AG09319 (cell line): Measurements from ENCODE around the gene ZNF655.

Experiments
- DNase-seq: peaks from one replicate; pipeline ENCODE4 v3.0.0-alpha.2; 2010; ENCODE audit warnings: low read depth; ENCODE audit errors: extremely low read depth
- TF ChIP-seq, protein P1 (sequence below): IDR thresholded peaks from 2 replicates; pipeline ENCODE4 v1.5.1; 2011; ENCODE audit warnings: low read depth, mild to moderate bottlenecking, inconsistent platforms, low read length, moderate library complexity

Gene ZNF655

DNA sequence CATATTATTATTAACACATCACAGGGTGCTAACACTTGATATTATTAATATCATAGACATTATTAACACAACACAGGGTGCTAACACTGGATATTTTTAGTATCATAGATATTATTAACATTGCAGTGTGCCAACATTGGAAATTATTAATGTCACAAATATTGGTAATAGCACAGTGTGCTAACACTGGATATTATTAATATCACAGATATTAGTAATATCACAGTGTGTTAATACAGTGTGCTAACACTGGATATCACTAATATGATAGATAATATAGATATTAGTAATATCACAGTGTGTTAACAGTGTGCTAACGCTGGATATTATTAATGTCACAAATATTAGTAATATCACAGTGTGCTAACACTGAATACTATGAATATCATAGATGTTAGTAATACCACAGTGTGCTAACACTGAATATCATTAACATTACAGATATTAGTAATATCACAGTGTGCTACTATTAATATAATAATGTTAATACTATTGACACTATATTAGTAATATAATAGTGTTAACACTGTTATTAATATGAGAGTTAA lies 38.0 kb downstream of the ZNF655 start:
- no peak for DNase-seq
- TF ChIP-seq, protein P1, sequence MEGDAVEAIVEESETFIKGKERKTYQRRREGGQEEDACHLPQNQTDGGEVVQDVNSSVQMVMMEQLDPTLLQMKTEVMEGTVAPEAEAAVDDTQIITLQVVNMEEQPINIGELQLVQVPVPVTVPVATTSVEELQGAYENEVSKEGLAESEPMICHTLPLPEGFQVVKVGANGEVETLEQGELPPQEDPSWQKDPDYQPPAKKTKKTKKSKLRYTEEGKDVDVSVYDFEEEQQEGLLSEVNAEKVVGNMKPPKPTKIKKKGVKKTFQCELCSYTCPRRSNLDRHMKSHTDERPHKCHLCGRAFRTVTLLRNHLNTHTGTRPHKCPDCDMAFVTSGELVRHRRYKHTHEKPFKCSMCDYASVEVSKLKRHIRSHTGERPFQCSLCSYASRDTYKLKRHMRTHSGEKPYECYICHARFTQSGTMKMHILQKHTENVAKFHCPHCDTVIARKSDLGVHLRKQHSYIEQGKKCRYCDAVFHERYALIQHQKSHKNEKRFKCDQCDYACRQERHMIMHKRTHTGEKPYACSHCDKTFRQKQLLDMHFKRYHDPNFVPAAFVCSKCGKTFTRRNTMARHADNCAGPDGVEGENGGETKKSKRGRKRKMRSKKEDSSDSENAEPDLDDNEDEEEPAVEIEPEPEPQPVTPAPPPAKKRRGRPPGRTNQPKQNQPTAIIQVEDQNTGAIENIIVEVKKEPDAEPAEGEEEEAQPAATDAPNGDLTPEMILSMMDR, result no peak

DNA sequence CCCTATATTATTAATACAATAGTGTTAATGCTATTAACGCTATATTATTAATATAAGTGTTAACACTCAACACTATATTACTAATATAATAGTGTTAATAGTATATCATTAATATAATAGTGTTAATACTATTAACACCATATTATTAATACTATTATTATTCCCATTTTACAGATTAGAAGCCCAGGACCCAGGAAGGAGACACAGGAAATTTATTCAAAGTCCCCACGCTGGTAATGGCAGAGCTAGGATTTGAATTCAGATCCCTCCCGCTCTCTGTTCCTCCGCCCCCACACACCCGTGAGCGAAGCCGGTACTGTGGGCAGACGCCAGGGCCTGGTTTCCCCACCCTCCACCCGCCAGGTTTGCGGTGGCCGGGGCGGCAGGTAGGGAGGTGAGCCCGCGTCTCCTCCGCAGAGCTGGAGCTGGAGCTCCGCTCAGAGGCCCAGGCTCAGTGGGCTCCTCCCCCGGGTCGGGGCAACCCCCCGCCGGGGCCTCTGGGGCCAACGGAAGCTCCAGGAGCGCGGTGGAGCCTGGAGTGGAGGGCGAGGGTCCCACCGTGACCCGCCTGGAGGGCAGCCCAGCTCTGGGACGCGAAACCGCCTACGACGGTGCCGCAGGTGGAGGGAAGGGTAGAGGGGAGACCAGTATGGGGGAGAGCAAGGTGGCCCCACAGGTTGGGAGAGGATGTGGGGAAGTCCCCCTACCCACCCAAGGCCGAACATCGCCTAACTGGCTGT lies 39.5 kb downstream of the ZNF655 start, which contains the start of gene TMEM225B:
Gene TMEM225B, plus strand, starts transcription at position 506 of the 740 bp plus-strand sequence. CDS start 6,122 bp downstream, outside the sequence.
- DNase-seq, result no peak

DNA sequence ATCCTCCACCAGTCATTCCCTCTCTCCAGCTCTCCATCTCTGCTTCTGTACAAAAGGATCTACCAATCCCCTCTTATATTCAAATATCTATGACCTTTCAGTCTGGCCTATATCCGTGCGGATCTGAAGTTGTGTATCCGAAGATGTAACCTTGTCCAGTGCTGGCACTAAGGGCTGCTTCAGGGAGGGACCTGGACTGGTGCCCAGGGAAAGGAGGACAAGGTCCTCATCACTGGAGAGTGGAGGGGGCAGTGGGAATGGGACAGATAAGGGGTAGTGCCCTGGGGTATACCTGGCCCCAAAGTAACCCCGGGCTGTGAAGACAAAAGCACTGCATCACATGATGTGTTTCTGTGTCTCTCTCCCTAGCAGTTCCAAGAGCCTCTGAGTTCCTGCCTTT lies 41.4 kb downstream of the ZNF655 start:
- TF ChIP-seq, protein P1, result no peak
- DNase-seq, result no peak

More for the DNA sequence above, 39.5 kb downstream of the ZNF655 start, which contains the start of gene TMEM225B:
- TF ChIP-seq, protein P1, result no peak

DNA sequence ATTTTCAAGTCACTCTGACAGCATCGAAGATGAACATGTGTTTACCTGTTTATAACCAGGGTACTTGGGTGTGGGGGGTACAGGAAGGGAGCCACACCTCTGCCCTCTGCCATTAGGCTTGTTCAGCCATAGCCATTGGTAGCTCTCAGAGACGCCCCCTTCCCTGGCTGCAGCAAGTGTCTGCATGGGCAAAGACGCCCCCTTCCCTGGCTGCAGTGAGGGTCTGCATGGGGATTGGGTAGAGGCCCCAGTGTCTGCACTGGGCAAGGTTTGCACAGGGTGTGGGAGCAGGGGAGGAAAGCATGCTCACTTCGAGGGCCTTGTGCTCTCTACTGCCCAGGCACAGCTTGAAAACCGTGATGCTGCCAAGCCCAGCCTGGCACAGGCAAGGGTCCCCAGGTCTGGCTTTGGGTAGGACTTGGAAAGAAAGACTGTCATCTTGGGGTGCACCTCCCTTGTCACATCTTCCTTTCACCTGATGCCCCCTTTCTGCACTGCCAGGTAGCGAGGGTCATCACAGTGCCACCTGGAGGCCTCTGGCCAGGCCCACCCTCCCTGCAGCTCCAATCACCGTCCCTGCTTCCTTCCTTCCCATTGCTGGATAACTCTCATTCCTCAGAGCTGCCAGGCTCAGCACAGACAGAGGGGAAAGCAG lies 43.3 kb downstream of the ZNF655 start:
- DNase-seq, result no peak
- TF ChIP-seq, protein P1, result no peak

DNA sequence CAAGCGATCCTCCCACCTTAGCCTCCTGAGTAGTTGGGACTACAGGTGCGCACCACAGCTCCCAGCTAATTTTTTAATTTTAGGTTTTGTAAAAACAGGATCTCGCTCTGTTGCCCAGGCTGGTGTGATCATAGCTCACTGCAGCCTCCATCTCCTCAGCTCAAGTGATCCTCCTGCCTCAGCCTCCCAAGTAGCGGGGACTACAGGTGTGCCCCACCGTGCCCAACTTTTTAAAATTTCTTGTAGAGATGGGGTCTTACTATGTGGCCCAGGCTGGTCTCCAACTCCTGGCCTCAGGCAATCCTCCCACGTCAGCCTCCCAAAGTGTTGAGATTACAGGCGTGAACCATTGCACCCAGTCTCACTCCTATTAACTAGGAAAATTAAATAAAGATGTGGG lies 47.1 kb downstream of the ZNF655 start:
- no peak for DNase-seq
- TF ChIP-seq, protein P1, result no peak

DNA sequence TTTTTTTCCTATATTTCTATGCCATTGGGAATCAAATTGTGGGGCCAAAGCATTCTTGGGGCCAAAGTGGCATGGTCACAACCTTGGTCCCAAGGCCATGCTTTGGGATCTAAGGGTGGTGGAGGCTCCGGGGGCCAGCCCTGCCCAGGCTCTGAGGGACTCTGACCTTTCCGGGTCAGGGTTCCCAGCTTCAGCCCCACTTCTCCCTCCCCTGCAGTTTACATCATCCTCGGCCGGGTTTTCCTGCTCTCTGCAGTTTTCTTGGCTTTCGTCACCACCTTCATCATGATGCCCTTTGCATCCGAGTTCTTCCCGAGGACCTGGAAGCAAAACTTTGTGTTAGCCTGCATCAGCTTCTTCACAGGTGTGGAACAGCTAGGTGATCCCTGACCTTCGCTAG lies 48.1 kb downstream of the ZNF655 start:
- TF ChIP-seq, protein P1, result no peak

DNA sequence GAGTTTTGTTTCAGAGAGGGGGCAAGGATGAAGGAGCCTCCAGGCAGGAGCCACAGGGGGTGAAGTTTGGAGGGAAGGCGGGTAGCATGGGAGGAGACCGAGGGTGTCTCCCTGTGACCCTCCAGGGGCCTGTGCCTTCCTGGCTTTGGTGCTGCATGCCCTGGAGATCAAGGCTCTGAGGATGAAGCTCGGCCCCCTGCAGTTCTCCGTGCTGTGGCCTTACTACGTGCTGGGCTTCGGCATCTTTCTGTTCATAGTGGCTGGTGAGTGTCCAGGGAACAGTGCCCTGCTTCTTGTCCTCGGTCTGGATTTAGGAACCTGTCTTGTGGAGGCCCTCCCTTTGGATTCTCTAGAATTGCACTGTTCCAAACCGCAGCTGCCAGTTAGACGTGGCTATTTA lies 49.1 kb downstream of the ZNF655 start:
- TF ChIP-seq, protein P1, result no peak
- no peak for DNase-seq

More for the DNA sequence above, 48.1 kb downstream of the ZNF655 start:
- no peak for DNase-seq
